HG02938 (cell line): ENCODE results near the gene ENOX1.
"Not testable (repeated sequence)": the region's sequence is repeated elsewhere in the genome, so short reads cannot be mapped to it uniquely, and the experiment has no call there.

Experiments used
- ATAC-seq: cut with Tn5 transposase; IDR thresholded peaks from one replicate; pipeline ENCODE4 v1.9.1; 2021; ENCODE audit warnings: mild to moderate bottlenecking, moderate library complexity; ENCODE audit not compliant: unreplicated experiment

ENOX1 gene

DNA sequence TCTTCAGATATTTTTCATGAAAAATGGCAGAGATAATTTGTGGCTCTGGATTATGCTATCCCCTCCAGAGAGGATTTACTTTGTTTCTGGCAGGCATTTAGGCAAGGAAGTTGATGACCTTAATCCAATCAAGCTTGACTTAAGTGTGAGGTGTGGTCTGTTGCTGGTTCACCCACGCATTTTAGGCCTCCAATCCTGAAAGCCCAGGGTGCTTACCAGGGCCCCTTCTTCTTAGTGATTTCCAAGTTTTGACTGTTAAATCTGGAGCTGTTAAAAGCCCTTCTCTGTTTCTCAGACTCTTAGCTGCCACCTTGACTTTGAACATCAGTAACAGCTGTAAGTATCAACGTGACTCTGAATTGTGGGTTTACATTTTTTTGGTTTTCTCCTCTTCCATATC lies 601.5 kb downstream of the ENOX1 start:
- ATAC-seq: no peak

DNA sequence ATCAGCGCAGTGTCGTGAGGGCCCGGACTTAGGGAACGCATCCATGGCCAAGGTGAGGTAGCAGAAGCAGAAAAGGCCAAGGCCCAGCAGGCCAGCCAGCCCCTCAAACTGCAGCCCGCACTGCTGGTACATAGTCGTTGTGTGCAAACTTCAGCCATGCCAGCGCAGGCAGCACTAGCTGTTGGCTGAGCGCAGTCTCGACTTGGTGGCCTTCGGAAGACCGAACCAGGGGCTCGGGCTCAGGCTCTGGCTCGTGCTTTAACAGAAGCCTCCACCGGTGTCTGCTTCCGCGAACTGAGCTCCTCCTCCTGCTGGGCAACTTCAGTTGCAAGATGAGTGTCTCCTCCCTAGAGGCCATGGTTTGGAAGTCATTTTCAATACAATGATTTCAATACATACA lies 605.9 kb downstream of the ENOX1 start:
- ATAC-seq: no peak

DNA sequence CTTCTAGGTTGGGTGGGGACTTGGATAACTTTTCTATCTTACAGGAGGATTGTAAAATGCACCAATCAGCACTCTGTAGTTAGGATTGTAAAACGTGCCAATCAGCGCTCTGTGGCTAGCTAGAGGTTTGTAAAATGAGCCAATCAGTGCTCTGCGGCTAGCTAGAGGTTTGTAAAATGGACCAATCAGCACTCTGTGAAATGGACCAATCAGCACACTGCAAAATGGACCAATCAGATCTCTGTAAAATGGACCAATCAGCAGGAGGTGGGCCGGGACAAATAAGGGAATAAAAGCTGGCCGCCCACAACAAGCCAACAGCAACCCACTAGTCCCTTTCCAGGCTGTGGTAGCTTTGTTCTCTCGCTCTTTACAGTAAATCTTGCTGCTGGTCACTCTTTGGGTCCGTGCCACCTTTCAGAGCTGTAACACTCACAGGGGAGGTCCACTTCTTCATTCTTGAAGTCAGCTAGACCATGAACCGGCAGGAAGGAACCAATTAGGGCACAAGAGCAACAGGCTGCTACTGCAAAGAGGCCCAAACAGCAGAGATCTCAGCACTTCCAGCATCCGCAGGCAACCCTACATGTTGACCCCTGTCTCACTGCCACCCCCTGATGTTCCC lies 606.6 kb downstream of the ENOX1 start:
- no peak for ATAC-seq

DNA sequence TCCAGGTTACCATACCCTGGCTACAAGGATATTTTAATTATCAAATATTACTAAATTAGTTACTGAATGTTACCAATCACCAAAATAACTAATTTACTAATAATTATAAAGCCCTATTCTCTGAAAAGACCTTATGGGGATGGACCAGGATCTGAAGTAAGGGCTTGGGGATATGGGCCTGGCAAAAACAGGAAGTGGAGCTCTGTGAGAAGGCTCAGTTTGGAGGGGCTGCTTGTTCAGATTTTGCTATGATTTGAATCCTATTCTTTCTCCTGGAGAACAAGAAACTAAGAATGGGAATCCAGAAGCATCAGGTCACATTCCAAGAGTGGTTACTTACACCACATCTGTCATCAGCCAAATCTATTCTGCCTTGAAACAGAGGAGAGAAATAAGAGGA lies 615.3 kb downstream of the ENOX1 start:
- no peak for ATAC-seq

DNA sequence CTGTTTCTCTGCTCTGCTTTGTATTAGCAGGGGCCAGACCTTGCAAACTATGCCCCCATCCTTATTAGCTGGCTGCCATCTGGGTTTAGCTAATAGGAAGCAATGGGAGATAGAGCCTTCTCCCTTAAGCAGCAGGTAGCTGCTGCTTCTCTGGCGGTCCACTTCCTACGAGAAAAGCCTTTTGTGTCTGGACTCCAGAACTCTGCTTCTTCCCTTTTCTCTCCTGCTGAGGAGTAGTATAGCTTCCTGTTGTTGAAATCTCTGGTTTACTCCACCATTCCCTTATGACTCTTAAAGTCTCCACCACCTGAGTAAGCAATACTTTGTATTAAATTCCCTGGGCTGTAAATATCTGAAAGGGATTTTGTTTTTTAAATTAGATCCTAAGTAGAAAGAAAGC lies 616.3 kb downstream of the ENOX1 start:
- ATAC-seq: no peak

DNA sequence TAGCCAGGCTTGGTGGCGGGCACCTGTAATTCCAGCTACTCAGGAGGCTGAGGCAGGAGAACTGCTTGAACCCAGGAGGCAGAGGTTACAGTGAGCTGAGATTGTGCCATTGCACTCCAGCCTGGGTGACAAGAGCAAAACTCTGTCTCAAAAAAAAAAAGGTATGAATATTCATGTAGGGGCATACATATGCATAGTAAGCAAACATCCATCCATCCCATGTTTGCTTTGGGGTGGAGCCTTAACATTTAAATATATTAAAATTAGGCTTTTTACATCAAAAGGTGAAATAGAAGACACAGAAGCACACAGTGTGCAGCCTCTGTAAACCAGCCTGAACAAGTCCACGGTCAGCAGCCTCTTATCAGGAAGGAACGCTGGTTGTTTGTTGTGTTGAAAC lies 618.3 kb downstream of the ENOX1 start:
- ATAC-seq: not testable (repeated sequence)

DNA sequence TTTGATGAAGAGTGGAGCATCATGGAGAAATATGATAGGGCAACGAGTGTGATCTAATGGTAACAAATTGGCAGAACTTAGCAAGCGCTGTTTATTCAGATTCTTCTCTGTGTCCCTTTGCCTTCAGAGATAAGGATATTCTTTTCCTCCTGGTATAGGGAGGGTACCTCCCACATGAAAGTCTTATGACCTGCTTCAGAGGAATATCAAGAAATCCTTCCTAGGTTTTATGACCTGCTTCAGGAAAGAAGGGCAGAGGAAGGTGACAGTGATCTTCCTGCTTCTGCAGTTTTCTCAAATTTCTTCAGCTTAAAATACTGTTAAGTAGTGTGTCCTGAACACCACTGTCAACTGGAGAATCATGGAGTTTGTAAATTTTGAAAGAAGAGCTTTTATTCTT lies 619.0 kb downstream of the ENOX1 start:
- ATAC-seq: no peak

DNA sequence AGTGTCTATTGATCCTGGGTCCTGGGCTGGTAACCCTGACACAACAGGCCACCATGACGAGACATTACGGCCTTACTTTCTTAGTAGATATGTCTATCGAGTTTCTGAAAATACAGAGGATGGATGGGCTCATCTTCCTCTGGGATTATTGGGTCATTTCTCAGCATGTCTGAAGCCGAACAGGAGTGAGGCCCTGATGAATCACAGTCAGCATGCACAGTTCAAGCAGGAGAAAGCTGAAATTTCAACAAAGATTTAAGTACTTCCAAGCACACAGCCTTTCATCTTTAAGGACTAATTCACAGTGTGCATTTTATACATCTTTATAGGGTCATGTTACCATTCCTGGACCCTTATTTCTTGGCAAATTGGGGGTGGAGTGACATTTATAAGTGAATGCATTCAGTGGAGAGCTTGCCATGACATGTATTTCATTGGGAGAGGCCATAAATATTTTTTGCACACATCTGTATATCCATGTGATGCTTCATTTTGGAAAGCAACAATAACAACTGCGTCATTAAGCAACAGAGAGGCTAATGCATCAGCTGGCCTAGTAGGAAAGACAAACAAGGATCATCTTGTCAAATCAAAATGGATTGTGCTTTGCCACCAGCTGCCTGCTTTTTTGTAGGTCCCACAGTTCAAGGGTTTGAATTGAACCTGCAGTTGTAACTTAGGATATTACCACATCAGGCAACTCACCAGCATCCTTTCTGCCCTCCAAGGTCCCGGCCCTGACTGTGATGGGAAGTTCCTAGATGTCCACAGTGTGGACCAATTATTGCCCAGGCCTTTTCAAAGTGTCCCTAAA lies 619.9 kb downstream of the ENOX1 start:
- ATAC-seq: no peak
